IPS DF 19.7 (cell line): ENCODE data around the gene ITGA7.

Experiments used
- DNase-seq: peaks from one replicate; pipeline ENCODE4 v3.0.0-alpha.2; 2013; ENCODE audit warnings: low read depth, low spot score

The ITGA7 gene

DNA sequence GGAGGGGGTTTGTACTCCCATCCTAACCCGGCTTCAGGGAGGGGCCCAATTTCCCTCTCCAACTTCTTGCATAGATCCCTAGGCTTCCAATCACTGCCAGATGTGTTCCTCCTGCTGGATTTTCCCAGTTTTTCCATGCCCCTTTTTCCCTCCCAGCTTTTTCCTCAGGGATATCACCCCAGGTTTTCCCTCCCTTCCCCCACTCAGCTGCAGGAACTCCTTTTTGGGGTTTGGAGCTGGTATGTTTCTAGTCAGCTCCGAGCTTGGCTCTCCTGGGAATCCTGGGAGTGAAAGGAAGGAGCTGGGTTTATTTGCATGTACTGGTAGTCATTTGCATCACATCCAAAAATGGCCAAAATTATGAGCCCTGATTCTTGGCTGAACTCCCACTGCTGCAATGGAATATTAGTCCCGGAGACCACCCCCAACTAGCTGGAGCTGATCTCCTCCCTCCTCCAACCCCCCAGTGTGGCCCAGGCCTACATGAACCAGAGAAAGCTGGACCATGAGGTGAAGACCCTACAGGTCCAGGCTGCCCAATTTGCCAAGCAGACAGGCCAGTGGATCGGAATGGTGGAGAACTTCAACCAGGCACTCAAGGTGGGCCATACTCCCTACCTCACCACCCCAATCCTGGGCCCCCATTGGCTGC lies 11.0 kb upstream of the ITGA7 start:
- no peak for DNase-seq

DNA sequence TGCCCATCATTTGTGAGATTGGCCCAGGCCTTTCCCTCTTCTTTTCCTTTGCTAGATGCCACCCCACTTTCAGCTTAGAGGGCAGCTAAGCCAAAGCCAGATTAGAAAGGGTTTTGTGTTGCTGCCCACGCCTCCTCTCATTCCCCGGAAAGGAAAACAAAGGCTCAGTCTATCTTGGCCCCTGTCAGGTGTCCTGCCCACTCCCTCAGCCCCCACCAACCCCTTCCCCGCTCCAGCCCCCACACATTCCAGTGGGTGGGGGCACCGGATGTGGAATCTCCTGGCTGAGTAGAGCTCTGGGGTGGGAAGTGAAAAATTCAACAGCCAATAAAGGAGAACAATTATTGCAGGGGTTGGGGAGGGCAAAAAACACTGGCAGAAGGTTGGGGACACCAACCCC lies 10.3 kb upstream of the ITGA7 start:
- DNase-seq = peak; percentile 33

DNA sequence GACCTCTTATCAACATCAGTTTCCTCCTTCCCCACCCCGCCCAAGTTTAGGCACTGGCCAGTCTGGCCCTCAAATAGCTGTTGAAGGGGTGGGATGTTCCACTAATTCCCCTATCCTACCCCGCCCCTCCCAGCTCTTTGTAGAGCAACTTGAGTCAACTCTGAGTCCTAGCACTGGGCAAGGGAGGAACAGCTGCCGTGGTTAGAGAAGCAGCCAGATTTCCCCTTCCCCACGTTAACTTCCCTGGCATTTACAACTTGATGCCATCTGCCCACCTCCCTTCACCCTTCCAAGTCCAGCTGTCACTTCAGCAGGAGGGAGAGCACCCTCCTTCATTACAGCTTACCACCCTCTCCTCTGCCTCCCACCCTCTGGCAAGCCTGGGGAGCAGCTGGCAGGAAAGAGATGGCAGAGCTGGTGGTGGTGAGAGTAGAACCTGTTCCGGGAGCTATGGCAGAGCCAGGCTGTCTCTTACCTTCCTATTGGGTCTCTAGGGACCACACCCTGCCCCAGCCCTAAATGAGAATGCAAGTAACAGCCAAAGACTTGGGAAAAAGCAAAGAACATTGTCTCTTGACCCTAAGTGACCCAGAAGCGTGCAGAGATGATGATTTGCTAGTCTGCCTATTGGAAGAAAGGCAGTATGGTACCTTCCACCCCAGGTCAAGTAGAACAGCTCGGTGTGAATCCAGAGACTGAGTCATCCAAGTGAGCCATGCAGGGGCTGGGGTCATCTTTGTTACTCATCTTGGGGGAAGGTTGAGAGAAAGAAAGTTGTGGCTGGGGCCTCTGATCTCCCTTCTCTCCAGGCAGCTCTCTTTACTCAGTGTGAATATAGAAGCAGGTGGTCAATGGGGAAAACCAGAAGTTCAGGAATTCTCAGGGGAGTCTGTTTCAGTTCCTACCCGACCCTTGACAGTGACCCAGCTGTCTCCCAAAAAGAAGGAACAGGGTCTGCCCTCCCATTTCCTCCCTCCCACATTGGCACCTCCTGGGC lies 9.6 kb upstream of the ITGA7 start:
- no peak for DNase-seq

DNA sequence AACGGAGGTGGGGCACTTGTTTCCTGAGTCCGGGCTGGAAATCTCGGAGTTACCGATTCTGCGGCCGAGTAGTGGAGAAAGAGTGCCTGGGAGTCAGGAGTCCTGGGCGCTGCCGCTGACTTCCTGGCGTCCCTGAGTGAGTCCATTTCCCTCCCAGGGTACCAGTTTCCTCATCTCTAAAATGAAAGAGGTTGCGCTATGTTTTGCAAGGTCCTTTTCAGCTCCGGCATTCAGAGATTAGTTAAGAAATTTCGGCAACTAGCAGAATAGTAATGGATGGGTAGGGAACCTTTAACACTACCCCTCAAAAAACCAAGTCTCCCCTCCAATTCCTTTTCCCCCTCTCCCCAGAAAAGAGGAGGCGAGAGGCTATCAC lies 8.9 kb upstream of the ITGA7 start:
- DNase-seq = no peak

DNA sequence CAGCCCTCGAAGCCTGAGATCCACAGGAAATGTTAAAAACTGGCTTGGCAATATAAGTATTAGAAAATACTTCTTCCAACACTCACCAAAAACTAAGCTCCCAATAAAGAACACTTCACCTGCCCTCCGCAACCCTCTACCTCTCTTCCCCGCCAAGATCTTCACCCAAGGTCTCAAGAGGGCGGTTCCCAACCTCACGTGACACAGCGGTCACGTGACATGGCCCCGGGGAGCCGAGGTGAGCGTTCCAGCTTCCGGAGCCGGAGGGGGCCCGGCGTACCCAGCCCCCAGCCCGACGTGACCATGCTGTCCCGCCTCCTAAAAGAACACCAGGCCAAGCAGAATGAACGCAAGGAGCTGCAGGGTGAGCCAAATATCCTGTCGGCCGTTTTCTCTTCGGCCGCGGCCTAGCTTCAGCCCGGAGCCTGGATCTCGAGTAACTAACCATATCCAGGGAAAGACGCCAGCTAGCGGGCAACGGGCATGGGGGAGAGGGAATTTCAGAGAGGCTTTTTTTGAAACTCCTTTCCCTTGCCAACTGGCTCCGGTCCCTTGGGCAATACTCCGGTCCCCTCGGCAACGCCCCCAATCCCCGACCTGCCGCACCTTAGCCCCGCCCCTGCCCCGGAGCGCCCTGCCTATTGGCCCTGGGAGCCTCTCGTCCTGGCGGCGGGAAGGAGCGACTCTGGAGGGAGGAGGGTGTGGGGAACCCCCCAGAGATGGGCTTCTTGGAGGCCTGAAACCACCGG lies 8.3 kb upstream of the ITGA7 start, which contains the start of gene BLOC1S1:
Gene BLOC1S1, plus strand, starts transcription at position 214 of the 749 bp plus-strand sequence. Its CDS starts 6 bp downstream, at position 220.
- peak; percentile 81 for DNase-seq

DNA sequence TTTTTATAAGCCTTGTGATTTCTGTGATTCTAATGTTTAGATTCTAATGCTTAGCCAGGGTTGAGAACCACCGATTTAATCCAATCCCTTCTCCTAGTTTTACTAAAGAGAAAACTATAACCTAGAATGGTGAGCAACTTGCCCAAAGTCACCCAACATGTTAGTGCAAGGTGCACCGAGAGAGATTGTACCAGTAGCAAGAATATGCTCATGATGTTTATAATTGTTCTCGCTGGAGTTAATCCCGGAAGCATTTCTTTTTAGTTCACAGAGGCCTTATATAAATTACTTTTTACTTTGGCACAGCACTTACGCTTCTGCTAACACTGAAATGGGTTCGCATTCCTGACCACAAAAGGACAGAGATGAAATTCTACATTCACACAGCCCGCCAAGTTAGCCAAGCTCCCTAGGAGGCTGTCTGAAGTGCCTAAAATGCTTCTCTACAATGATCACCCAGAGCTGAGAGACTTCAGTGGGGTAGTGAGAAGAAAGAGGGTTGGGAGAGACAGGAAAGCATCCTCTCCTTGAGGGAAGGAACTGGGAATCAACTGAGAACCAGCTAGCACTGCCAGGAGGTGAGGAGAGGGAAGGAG lies 7.6 kb upstream of the ITGA7 start:
- DNase-seq = no peak

DNA sequence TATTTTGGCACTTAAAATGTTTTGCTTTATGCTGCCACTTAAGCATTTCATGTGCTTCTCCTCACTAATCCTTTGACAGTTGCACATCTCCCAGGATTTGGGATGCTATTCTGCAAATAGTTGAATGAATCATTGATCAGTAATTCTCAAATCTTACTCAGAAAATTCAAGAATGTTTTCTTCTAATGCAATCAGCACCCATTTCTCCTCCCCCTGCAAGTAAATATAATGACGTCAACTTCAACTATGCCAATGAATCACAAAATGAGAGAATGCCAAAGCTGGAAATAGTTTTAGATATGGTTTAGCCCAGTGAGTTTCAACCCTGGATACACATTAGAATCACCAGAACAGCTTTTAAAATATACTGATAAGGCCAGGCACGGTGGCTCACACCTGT lies 6.0 kb upstream of the ITGA7 start:
- DNase-seq = no peak

DNA sequence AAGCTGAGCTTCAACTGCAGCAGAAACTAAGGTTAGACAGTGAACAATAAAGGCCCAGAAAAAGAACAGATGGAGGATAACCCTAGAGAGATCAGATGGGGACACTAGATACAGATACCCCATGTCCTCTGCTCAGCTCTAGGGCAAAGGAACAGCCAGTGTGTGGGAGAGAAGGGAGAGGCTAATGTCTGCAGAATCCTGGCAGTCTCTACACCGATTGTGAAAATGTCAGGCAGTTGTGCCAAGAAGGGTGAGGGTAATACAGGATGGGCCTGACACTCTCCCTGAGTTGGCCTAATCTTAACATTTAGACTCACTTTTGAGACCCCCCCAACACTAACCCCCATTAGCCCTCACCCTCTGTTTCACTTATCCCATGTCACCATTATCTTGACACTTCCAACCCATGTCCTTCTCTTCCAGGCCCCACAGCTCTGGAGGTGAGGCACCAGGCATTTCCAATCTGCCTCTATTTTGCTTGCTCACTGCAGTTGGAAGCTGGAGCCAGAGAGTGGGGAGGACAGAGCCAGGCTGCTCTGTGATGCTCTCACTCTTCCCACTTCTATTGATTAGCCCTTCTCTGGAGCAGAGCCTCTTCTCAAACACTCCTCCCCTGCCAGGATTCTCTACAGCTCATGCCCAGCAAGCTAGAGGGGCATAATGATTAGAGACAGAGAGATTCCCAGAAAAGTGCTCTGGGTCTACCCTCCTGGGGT lies 5.2 kb upstream of the ITGA7 start:
- no peak for DNase-seq

DNA sequence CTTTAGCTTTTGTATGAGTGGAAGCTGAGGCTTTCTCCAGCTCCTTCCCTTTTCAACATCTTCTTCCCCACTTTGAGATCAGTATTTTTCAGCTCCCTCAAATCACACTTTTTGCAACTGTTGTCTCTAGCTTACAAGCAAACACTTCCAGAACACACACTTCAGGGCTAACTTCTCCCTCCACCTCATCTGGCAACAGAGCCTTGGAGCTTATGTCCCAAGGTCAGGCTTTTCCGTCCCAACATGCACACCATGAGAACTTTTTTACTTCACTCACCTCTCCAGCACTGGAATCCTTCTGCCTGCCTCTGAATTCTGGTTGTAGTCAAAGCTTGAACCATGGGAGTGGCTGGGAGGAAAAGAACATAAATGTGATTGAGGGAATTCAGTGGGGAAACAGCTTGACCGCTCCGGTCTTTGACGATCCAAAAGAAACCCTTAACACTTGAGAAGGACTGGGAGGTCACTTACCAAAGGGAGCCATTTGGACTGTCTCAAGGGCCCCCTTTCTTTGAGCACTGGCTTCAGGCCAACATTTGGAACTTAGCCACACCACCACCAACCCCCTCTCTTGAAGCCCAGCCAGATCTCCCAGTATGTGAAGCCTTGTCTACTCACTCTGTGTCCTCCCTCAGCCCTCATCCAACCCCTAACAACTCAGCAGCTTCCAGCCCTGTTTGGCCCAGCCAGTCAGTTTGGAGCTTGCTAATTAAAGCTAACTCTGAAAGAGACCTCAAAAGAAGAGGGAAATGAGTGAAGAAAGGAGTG lies 4.3 kb upstream of the ITGA7 start:
- DNase-seq = no peak

DNA sequence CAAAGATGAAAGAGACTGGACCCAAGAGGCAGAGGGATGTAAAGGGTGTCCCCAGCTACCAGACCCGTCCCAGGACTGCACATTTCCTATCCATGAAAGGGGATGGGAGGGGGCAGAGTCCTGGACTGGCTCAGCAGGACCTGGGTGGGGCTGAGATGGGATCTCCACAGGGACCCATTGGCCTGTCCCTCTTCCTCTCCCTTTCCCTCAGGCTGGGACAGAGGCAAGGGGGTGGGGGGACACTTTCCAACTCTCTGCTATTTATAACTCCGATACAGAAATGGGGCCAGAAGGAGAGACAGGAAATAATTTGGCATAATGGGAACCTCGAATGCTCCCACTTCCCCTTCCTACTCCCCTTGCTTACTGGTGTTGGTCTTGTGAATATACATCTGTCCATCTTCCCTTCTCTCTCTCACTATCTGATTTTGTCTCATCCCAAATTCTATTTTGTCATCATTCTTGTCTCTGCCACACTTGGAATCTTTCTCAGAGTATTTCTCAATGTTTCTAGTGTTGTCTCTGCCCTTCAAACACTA lies 1.1 kb upstream of the ITGA7 start:
- no peak for DNase-seq

DNA sequence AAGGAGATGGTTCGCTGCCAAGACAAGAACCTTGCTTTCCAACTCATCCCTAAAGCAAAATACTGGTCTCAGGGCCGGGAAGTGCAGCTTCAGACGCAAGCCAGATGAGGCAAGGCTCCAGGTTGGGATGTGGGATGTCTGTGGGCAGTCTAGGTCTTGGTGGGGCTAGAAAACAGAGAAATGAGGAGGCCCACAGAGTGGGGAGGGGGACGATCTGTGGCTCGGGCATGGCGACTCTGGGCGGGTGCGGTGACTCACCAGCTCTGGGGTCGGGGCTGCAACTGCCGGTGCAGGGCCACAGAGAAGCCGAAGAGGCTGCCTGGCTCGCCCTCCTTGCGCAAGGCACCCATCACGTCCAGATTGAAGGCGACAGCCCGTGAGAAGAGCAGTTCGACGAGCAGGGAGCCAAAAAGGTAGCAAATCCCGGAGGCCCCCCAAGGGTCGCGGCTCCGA lies 459 bp downstream of the ITGA7 start:
- DNase-seq = no peak

DNA sequence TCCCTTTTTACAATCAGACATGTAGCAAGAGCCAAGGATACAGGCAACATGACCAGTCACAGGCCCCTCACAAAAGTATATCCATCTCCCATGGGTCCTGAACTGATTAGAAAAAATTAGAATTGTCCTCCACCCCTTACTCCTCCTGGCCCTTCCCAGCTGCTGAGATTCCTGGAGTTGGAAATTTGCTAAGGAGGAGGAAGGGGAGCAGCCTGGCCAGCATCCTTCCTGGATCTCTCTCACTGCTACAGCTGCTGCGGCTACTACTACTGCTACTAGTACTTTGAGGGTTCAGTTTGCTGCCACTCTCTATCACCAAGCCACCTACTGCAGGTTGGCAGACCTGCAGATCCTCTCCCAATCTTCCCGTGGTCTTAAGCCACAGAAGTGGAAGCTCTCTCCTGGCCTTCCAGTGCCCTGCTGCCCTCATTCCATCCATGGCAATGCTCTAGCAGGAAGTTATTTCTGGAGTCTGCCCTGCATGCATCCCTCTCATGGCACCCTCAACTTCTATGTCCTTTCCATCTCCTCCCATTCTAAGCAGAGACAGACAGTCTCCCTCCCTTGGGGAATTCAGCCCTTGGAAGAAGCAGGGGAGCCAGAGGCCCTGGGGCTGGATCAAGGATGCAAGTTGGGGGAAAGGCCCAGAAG lies 1.0 kb downstream of the ITGA7 start:
- no peak for DNase-seq

DNA sequence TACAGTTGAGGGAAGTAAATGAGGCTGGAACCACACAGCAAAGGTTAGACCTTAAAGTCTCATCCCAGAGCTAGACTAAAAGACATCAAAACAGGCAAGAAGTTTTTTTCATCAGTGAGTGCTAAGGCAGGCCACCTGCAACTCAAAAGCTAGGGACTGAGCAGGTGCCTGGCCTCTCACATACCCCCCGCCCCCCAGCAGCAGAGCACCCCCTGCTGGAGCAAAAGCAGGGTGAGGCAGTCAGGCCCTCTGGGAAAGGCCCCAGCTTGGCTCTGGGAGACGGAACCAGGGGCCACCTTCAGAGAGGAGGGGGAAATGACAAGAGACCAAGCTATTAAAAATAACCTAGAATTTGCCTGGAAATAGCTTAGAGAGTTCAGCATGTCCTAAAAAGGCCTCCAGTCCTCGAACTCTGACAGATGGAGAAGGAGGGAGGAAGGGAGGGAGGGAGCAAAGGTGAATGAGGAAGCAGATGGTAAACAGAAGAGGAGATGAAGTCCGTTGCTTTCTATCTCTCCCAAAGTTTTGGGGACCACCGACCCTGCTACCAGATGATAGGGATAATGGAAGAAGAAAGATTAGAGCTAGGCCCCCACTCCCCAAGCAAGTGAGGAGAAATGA lies 1.8 kb downstream of the ITGA7 start:
- DNase-seq = no peak

DNA sequence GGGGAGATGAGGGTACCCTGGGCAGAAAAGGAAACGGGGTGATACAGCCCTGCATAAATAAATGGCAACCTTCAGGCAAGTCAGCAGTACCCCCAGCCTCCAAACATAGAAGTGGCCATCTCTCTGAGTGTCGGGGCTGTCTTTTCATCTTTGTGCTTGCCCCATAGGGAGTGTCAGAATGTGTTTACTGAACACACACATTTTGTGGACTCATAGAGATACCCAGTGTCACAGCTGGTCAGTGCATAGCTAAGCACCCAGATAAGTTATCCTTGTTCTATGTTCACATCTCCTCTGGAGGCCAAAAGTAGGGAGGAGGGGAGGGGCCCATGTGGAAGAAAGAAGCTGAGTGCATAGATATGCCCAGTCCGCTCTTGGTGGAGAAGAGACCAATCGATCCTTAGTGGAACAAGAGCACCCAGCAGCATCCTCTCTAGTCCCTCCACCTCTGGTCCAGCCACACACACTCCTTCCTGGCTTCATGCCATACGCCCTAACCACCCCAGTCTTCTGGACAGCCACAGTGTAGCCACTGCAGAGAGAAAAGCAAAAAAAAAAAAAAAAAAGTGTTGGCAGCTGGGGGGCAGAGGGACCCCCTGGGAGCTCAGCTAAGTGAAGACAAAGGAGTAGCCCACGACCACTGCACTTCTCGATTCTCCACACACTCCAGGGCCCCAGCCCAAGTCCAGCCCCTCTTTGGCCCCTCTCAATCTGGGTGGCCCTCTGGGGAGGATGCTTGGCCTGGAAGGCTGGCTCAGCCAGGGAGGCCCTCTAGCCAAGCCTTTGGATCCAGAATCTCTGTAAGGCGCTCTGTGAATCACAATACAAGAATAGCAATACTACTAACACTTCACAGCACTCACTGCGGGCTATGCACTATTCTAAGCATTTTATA lies 2.6 kb downstream of the ITGA7 start:
- DNase-seq = no peak

DNA sequence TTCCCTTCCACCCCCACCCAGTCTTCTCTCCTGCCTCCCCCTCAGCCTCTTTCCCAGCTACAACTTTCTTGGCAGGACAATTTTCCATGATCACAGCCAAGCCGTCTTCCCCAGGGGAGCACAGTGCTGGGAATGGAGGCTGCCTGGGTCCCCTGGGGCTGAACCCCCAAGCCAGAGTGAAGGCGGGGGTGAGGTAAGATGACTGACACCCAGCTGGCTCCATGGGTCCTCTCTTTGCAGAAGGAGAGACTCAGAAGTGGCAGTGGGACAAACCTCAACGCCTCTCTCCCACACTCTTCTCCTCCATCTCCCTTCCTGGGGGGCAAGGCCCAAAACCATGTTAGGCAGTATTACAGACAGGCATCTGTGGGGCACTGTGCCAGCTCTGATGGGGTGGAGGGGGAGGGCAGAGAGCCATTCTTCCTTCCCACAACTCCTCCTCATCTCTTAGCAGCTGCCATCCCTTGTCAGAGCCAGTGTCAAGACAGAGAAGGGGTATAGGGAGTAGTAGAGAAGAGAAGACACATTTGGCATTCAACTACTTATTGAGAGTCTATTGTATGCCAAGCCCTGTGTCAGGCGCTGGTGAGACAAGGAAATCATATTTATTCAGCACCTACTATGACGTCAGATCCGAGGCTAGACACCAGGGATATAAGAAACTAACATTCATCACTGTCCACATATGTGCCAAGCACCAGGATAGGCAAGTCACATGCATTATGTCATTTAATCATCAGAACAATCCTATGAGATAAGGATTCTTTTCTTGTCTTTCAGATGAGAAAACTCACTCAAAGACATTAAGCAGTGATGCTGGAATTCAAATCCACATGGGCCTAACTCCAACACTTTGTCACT lies 3.6 kb downstream of the ITGA7 start:
- no peak for DNase-seq

DNA sequence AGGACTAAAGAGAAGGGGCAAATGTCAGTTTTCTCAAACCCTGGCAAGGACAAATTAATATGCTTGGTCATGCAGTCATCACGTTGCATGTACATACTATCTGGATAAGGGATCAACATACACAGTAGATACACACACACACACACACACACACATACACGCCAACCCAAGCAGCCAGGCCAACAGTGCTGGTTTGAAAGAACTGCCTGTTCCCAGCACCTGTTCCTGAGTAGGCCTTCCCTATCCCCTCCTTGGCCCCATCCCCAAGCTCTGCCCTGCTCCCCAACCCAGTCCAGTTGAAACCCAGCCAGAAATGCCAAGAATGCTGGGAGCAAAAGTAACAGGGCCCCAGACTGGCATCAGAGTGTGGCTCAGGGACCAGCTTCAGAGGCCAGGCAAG lies 4.4 kb downstream of the ITGA7 start:
- DNase-seq = no peak

DNA sequence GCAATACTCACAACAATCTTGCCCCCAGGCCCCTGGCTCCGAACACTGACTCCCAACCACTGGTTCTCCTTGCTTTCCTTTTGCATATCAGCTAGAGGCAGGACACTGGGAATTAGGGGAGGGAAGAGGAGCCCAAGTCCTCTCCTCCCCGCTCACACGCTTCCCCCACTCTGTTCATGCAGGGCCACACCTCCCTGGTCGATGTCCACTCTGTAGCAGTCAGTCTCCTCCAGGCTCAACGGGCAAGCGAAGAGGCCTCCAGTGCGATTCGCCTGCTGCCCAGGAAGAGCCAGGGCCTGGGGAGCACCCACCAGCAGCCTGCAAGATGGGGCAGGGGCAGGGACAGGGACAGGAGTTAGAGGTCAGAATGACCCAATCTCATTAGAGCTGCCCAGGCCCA lies 4.8 kb downstream of the ITGA7 start:
- no peak for DNase-seq
